Fibroblast of lung (primary cell): Measurements from ENCODE around the gene MTFR2. TPM values are rescaled to one million over a fixed set of nuclear protein-coding genes. Genes with fewer than 3 reads are reported as not detected.

ENCODE experiments used
- DNase-seq, 2 donors: peaks; one replicate each; pipeline versions ENCODE4 v3.0.0 to v3.0.0-alpha.2; 2010; ENCODE audit warnings: low read depth in 2 of 2
- H2AFZ ChIP-seq: 2 replicates; pipeline ENCODE4 v1.5.1; 2012; ENCODE audit warnings: low read length, control low read depth, inconsistent platforms
- H3K27ac ChIP-seq: 2 replicates; pipeline ENCODE4 v1.5.1; 2011; ENCODE audit warnings: low read length, control low read depth; ENCODE audit not compliant: insufficient read depth
- H3K27me3 ChIP-seq: 2 replicates; pipeline ENCODE4 v1.5.1; 2011; ENCODE audit warnings: mild to moderate bottlenecking, low read length; ENCODE audit not compliant: control insufficient read depth, insufficient read depth
- H3K36me3 ChIP-seq: 2 replicates; pipeline ENCODE4 v1.5.1; 2011; ENCODE audit warnings: low read length; ENCODE audit not compliant: control insufficient read depth, insufficient read depth
- H3K4me1 ChIP-seq: 2 replicates; pipeline ENCODE4 v1.5.1; 2011; ENCODE audit warnings: low read length; ENCODE audit not compliant: control insufficient read depth, insufficient read depth; ENCODE audit errors: extremely low read depth
- H3K4me2 ChIP-seq: 2 replicates; pipeline ENCODE4 v1.5.1; 2011; ENCODE audit warnings: low read length, control low read depth; ENCODE audit not compliant: insufficient read depth; ENCODE audit errors: extremely low read depth
- H3K4me3 ChIP-seq, 4 experiments: fragments of 200-600 bp in 1 of 4; sonication (generic) in 1 of 4; replicated peaks in 1 of 4; 2 replicates each; pipeline ENCODE4 v1.5.1; 2011 to 2016; ENCODE audit warnings: low read length in 4 of 4, low read depth in 3 of 4, mild to moderate bottlenecking in 3 of 4, control low read depth in 2 of 4, inconsistent platforms in 1 of 4, mixed read lengths in 1 of 4; ENCODE audit not compliant: insufficient read depth in 1 of 4; ENCODE audit errors: control extremely low read depth in 1 of 4
- H3K79me2 ChIP-seq: 2 replicates; pipeline ENCODE4 v1.5.1; 2012; ENCODE audit warnings: mild to moderate bottlenecking, low read length, inconsistent platforms; ENCODE audit not compliant: control insufficient read depth, insufficient read depth
- H3K9ac ChIP-seq: 2 replicates; pipeline ENCODE4 v1.5.1; 2011; ENCODE audit warnings: mild to moderate bottlenecking, low read length, control low read depth; ENCODE audit not compliant: insufficient read depth
- H3K9me3 ChIP-seq: 2 replicates; pipeline ENCODE4 v1.5.1; 2012; ENCODE audit warnings: low read depth, low read length; ENCODE audit not compliant: control insufficient read depth, insufficient read depth
- H4K20me1 ChIP-seq: 2 replicates; pipeline ENCODE4 v1.5.1; 2011; ENCODE audit warnings: low read length; ENCODE audit not compliant: control insufficient read depth, insufficient read depth; ENCODE audit errors: extremely low read depth
- CTCF ChIP-seq, 2 donors: IDR thresholded peaks in 1 of 2; conservative IDR thresholded peaks in 1 of 2; 1 replicate in 1 of 2; 2 replicates in 1 of 2; pipeline ENCODE4 v1.5.1; 2011 to 2012; ENCODE audit warnings: low read length in 2 of 2, control low read depth in 1 of 2, inconsistent platforms in 1 of 2, low read depth in 1 of 2, mild to moderate bottlenecking in 1 of 2
- EZH2 ChIP-seq: IDR thresholded peaks from 2 replicates; pipeline ENCODE4 v1.5.1; 2012; ENCODE audit warnings: low read length, control low read depth, mild to moderate bottlenecking; ENCODE audit errors: missing control alignments
- polyA plus RNA-seq, 2 donors: library from polyadenylated mRNA; depleted of rRNA in 1 of 2; stranded (reverse) in 1 of 2; unstranded in 1 of 2; fragments of >200 nt; gene quantifications; 2 replicates each; pipeline ENCODE4 v1.2.1, GENCODE V29; 2011 to 2012; ENCODE audit warnings: missing spikeins in 1 of 2
- total RNA-seq: library from RNA; depleted of rRNA; stranded (reverse); fragments of >200 nt; gene quantifications from 2 replicates; pipeline ENCODE4 v1.2.1, GENCODE V29; 2014

MTFR2 gene
- total and polyA plus RNA-seq, 2 donors (not counting 1 experiment from before 2014, with no cell fraction given) = 0.83 to 3.3 TPM

GRCh38 chr6:136181512-136181833 lies 68.6 kb downstream of the MTFR2 start:
- H3K79me2 ChIP-seq = no peaks in the 10 kb centered on the region
- no peak for DNase-seq
- H3K4me3 ChIP-seq = no peak overlapping the region
- H3K4me1 ChIP-seq = no peaks in the 10 kb centered on the region
- H4K20me1 ChIP-seq = no peaks in the 10 kb centered on the region
- H2AFZ ChIP-seq = no peak overlapping the region
- TF ChIP-seq CTCF (conservative IDR thresholded peaks at IDR 0.05 in 1 of 2, IDR thresholded peaks at IDR 0.05 in 1 of 2; ENCODE audit: low read depth in 1 of 2, low read length in 2 of 2) = no peak
- TF ChIP-seq EZH2 = no peak
- no peak overlapping the region for H3K9ac ChIP-seq
- no peaks in the 10 kb centered on the region for H3K27me3 ChIP-seq
- peaks cover 2% of the 10 kb centered on the region for H3K36me3 ChIP-seq
- no peaks in the 10 kb centered on the region for H3K9me3 ChIP-seq
- no peak overlapping the region for H3K27ac ChIP-seq
- H3K4me2 ChIP-seq = no peak overlapping the region

Other genes with a start within 250 kb of the MTFR2 start
- gene BCLAF1, start 39.5 kb upstream of the MTFR2 start, total RNA-seq = 69.9 and 82.6 TPM in 2 replicates
- gene BCLAF1, start 39.5 kb upstream of the MTFR2 start, polyA plus RNA-seq = 99.8 and 102 TPM in 2 replicates